ENCODE measurements around the gene PRRT1B.

DNA sequence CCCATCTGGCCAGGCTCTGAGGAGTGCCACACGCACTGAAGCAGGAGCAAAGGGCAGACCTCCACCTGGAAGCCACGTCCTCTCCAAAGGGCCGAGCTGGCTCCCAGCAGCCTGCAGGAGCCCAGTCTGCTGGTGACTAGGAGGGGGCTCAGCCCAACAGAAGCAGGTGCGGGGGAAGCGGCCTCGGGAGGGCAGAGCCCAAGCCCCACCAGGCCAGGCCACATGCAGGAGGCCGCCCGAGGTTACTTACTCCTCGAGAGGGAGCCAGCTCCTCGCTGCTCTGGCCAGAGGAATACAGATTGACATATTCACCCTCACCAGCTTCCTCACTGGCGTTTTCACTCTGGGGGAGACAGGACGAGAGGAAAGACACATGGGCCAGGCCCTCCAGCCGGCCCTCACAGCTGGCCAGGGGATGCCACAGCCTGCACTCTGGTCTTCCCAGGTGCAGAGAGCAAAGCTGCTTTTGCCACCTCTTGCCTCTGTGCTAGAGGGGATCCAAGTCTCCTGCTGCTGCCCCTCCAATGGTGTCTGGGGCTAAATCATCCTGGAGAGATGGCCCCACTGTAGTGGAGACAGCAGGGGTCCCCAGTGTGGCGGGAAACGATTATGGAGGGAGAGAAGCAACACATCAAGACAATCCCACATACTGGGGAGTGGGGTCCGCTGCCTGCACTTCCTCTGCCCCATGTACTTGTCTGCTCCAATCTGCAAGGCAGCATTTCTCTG lies 58.6 kb downstream of the PRRT1B start:
- TF ChIP-seq, protein P1, sequence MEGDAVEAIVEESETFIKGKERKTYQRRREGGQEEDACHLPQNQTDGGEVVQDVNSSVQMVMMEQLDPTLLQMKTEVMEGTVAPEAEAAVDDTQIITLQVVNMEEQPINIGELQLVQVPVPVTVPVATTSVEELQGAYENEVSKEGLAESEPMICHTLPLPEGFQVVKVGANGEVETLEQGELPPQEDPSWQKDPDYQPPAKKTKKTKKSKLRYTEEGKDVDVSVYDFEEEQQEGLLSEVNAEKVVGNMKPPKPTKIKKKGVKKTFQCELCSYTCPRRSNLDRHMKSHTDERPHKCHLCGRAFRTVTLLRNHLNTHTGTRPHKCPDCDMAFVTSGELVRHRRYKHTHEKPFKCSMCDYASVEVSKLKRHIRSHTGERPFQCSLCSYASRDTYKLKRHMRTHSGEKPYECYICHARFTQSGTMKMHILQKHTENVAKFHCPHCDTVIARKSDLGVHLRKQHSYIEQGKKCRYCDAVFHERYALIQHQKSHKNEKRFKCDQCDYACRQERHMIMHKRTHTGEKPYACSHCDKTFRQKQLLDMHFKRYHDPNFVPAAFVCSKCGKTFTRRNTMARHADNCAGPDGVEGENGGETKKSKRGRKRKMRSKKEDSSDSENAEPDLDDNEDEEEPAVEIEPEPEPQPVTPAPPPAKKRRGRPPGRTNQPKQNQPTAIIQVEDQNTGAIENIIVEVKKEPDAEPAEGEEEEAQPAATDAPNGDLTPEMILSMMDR (conservative IDR thresholded peaks at IDR 0.05; ENCODE audit: low read depth, low read length), result no peak
- no peak for TF ChIP-seq EZH2 (IDR thresholded peaks at IDR 0.05; ENCODE audit: borderline replicate concordance, low read depth, low read length, poor library complexity, severe bottlenecking)
